Rectal smooth muscle tissue (tissue), 1 donor: Measurements from ENCODE around the gene CAND2.
A peak's percentile ranks its signal among the peaks of the same experiment; 100 is the strongest.
"Not testable (repeated sequence)": the region's sequence is repeated elsewhere in the genome, so short reads cannot be mapped to it uniquely, and the experiment has no call there.

Experiments
- H3K27ac ChIP-seq: one replicate; pipeline ENCODE4 v1.7.0; 2013; ENCODE audit warnings: low read depth, low read length, inconsistent platforms
- H3K27me3 ChIP-seq: one replicate; pipeline ENCODE4 v1.7.0; 2013; ENCODE audit warnings: low read length; ENCODE audit not compliant: control insufficient read depth, insufficient read depth
- H3K36me3 ChIP-seq: one replicate; pipeline ENCODE4 v1.7.0; 2013; ENCODE audit warnings: low read length; ENCODE audit not compliant: control insufficient read depth, insufficient read depth
- H3K4me1 ChIP-seq: one replicate; pipeline ENCODE4 v1.7.0; 2013; ENCODE audit warnings: low read length; ENCODE audit not compliant: control insufficient read depth, insufficient read depth
- H3K4me3 ChIP-seq: one replicate; pipeline ENCODE4 v1.7.0; 2013; ENCODE audit warnings: low read length
- H3K9ac ChIP-seq: one replicate; pipeline ENCODE4 v1.7.0; 2013; ENCODE audit warnings: low read length

The CAND2 gene

DNA sequence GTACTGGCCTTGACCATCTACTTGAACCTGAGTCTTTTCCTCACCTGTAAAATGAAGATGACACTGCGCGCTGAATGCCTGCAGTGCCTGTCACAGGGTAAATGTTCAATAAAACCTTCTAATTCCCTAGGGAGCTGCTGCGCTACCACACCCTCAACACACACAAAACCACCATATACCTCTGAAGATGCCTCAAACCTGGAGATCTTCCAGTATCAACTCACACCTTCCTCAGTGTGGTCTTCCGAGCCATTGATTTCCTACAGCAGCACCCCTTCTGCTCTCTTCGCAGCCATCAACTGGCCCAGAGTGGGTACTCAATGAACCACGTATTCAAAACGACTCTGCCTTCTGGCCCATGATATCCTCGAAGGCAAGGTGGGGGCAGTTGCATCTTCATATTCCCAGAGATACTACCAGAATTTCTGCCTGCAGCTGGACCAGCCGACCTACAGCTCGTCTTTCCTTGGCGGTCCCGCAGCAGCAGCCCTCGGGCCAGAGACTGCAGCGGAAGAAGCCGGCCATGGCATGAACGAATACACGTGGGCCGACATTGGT, 44.2 kb downstream of the CAND2 start:
- Histone ChIP-seq H3K27me3 (no peaks in the 10 kb centered on the region), H3K27ac (peak overlapping the region; percentile 93), H3K9ac (peak overlapping the region; percentile 69), H3K4me3 (peak overlapping the region; percentile 78), H3K36me3 (peaks cover 22% of the 10 kb centered on the region), H3K4me1 (peaks cover 12% of the 10 kb centered on the region)

DNA sequence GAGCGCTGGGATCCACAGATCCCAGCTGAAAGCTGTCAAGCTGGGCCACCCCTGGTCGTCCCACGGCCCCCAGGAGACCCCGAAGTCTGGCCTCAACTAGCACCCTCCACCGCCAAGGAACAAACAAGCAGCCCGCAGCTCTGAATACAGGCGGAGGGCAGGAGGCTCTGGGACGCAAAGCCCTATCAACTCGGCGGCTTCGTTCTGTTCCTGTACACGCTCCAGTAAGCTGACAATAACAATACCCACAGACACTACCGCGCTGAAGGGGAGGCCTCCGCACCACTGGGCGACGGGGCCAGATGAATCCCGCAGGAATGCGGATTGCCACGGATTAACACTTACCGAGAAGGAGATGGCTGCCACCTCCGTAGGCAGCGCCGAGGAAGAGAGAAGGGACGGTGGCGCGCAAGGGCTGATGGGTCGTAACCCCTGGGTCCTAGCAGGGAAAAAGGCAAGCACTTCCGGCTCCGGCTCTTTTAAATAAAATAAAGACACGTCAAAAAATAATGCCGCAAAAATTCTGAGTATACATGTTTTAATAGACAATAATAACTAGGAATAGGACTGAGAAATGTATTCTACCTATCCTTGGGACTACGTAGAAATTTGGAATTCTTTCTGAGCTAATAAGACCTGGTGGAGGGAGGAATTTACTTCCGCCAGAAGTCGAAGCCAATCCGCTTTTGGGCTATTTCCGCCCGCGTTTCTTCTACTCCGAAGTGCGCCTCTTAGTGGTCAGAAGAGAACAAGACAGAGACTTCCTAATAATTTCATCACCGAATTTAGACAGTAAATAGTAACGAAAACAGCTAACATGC, 44.9 kb downstream of the CAND2 start, which contains the start of gene RPL32:
Gene RPL32, minus strand, starts transcription at position 417 of the 821 bp plus-strand sequence. CDS start 1,328 bp downstream, outside the sequence.
- Histone ChIP-seq H3K9ac (peak within 1 kb of the TSS; percentile 69), H3K4me1 (peaks cover 12% of the 10 kb centered on the region), H3K27me3 (no peaks in the 10 kb centered on the region), H3K36me3 (peaks cover 16% of the 10 kb centered on the region), H3K27ac (peak within 1 kb of the TSS; percentile 93), H3K4me3 (peak within 1 kb of the TSS; percentile 78)

DNA sequence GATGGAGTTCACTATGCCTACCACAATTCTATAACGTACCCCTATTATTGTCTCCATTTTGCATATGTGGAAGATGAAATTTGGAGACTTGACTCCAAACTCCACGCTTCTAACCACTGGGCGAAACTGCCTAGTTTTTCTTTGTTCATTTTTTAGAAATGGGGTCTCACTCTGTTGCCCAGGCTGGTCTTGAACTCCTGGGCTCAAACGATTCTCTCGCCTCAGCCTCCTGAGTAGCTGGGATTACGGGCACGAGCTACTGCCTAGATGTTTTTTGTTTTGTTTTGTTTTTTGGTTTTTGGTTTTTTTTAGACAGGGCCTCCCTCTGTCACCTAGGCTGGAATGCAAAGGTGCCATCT, 45.5 kb downstream of the CAND2 start:
- H3K27me3 ChIP-seq = no peaks in the 10 kb centered on the region
- no peak overlapping the region for H3K9ac ChIP-seq
- H3K36me3 ChIP-seq = peaks cover 12% of the 10 kb centered on the region
- H3K4me1 ChIP-seq = peaks cover 12% of the 10 kb centered on the region
- H3K27ac ChIP-seq = peak overlapping the region; percentile 93
- peak overlapping the region; percentile 14 for H3K4me3 ChIP-seq

DNA sequence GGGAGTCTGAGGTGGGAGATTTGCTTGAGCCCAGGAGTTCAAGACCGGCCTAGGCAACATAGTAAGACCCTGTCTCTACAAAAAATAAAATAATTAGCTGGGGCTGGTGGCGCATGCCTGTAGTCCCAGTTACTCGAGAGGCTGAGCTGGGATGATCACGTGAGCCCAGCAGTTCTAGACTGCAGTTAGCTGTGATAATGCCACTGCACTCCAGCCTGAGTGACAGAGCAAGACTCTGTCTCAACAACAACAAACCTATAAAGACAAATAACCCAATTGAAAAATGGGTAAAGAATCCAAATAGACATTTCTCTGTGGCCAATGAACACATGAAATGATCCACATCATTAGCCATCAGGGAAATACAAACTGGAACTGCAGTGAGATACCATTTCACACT, 46.0 kb downstream of the CAND2 start:
- H3K27ac ChIP-seq = no peak overlapping the region
- no peak overlapping the region for H3K4me3 ChIP-seq
- H3K36me3 ChIP-seq = peaks cover 12% of the 10 kb centered on the region
- H3K27me3 ChIP-seq = no peaks in the 10 kb centered on the region
- H3K9ac ChIP-seq = no peak overlapping the region
- H3K4me1 ChIP-seq = peaks cover 12% of the 10 kb centered on the region

DNA sequence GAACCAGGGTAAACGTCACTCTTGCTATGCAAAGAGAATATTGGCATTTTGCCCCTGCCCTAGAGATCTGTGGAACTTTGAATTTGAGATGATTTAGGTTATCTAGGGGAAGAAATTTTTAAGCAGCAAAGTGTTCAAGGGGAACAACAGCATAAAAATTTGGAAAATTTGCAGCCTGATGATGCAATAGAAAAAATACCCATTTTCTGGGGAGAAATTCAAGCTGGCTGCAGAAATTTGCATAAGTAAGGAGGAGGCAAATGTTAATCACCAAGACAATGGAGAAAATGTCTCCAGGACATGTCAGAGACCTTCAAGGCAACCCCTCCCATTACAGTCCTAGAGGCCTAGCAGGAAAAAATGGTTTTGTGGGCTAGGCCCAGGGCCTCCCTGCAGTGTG, 49.3 kb downstream of the CAND2 start:
- H3K27ac ChIP-seq = no peak overlapping the region
- no peak overlapping the region for H3K9ac ChIP-seq
- no peaks in the 10 kb centered on the region for H3K36me3 ChIP-seq
- H3K4me1 ChIP-seq = no peaks in the 10 kb centered on the region
- no peaks in the 10 kb centered on the region for H3K27me3 ChIP-seq
- H3K4me3 ChIP-seq = no peak overlapping the region

DNA sequence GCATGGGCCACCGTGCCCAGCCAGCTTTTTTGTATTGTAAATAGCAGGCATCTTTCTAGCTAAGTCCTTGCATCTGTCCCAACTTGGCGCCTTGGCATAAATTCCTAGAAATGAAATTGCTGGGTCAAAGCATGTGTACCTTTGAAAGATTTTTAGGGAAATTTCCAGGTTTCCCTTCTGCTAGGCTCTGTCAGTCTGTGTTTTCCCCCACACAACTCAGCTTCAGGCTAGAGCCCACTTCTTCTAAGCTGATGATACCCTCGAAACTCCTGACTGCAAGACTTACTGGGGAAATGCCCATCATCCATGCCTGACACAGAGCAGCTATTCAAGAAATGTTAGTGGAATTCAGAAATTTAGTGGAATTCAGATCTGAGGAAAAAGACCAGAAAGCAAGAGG, 55.7 kb downstream of the CAND2 start:
- Histone ChIP-seq H3K27me3 (no peaks in the 10 kb centered on the region), H3K36me3 (no peaks in the 10 kb centered on the region), H3K9ac (no peak overlapping the region), H3K27ac (no peak overlapping the region), H3K4me3 (no peak overlapping the region), H3K4me1 (no peaks in the 10 kb centered on the region)

DNA sequence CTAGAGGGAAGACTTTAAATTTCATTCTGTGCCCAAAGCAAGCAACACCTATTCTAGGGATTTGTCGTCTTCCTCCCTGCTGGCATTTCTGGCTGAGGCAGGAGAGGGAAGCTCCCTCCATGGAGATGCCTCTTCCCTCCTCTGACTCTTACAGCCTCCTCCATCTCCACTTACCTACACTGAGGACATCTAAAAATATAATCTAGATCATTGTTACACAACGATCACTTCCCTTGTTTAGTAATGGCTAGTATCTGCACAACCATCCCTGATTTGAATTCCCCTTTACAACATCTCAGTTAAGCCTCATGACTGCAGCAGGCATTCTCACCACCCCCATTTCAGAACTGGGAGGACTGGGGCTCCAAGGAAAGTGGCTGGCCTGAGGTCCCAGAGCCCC, 57.4 kb downstream of the CAND2 start:
- H3K4me3 ChIP-seq, H3K9ac ChIP-seq, H3K36me3 ChIP-seq, H3K27me3 ChIP-seq, H3K4me1 ChIP-seq, H3K27ac ChIP-seq: not testable (repeated sequence)

DNA sequence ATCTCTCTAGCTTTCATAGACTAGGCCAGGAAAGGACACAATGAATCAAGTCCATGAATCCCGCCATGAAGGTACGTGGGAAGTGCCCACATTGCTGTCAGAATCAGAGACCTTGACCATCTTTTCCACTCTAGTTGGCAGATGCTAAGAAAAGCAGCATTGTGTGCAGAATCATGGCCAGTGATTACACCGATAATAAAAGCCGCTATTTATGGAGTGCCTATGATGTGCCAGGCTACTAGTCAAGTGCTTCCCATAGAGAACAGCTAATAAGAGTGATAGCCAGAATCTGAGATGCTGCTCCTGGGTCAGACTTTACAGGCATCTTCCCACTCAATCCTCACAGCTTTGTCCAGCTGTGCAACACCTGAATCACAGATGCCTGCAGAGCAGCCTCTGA, 58.1 kb downstream of the CAND2 start:
- no peaks in the 10 kb centered on the region for H3K27me3 ChIP-seq
- H3K27ac ChIP-seq = no peak overlapping the region
- H3K4me1 ChIP-seq = no peaks in the 10 kb centered on the region
- H3K4me3 ChIP-seq = no peak overlapping the region
- no peak overlapping the region for H3K9ac ChIP-seq
- no peaks in the 10 kb centered on the region for H3K36me3 ChIP-seq

DNA sequence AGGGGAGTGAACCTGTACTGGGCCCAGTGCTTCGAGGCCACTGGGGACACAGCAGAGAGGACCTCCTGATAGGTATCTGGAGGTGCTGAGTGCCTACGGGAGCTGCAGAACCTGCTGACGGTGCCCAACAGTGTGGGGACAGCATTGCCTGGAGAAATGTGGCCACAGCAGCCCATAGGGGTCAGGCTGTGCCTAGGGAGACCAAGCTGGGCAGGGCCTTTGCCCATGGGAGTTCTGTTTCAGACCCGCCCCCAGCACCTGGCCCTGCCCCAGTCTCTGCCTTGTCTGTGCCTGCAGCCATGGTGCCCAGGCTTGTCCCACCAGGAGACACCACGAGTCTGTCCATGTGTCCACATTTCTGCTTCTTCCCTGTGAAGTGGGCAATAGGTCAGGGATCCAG, 60.1 kb downstream of the CAND2 start:
- H3K36me3 ChIP-seq = no peaks in the 10 kb centered on the region
- H3K9ac ChIP-seq = no peak overlapping the region
- H3K4me3 ChIP-seq = no peak overlapping the region
- H3K27ac ChIP-seq = no peak overlapping the region
- H3K27me3 ChIP-seq = no peaks in the 10 kb centered on the region
- H3K4me1 ChIP-seq = no peaks in the 10 kb centered on the region

DNA sequence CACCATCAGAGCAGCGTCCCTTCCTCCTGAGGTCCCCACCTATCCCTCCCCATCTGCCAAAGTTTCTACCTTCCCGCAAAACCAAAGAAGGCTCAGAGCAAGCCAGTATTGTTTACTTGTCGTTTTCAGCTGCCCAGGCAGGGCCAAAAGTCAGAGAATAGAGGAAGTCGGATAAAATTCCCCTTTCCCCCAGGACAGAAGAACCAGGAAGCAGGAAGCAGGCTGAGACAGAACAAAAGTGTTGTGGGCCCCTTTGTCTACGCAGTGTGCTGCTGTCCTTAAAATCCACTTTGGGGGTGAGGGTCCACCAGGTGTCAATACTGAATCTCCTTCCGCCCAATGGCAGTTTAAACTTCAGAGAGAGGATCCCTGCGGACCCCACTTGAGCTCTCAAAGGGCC, 63.4 kb downstream of the CAND2 start:
- Histone ChIP-seq H3K36me3 (no peaks in the 10 kb centered on the region), H3K27me3 (no peaks in the 10 kb centered on the region), H3K9ac (no peak overlapping the region), H3K4me3 (no peak overlapping the region), H3K4me1 (no peaks in the 10 kb centered on the region), H3K27ac (no peak overlapping the region)

DNA sequence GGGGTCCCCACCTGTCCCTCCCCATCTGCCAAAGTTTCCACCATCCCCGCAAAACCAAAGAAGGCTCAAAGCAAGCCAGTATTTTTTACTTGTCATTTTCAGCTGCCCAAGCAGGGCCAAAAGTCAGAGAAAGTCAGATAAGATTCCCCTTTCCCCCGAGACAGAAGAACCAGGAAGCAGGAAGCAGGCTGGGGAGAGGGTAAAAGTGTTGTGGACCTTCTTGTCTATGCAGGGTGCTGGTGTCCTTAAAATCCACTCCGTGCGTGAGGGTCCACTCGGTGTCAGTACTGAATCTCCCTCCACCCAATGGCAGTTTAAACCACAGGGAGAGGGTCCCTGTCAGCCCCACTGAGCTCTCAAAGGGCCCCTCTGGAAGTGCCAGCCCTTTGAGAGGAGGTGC, 65.1 kb downstream of the CAND2 start:
- Histone ChIP-seq H3K4me3 (no peak overlapping the region), H3K9ac (no peak overlapping the region), H3K27ac (no peak overlapping the region), H3K27me3 (no peaks in the 10 kb centered on the region), H3K4me1 (no peaks in the 10 kb centered on the region), H3K36me3 (no peaks in the 10 kb centered on the region)

DNA sequence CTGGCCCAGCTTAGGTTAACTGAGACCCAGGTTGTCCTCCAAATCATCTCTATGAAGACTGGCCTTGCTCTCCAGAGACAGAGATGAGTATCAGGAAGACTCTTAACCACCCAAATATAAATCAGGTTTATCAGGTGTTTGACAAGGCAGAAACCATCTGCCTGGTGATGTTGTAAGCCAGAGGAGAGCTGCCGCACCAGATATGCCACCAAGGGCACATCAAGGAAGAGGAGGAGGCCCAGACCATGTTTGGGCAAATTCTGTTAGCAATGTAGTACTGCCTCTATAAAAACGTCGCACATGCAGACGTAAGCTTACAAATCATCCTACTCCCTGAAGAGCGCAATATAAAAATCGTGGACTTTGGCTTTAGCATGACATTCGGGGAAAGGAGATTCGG, 65.9 kb downstream of the CAND2 start:
- no peak overlapping the region for H3K4me3 ChIP-seq
- no peak overlapping the region for H3K27ac ChIP-seq
- H3K27me3 ChIP-seq = no peaks in the 10 kb centered on the region
- no peaks in the 10 kb centered on the region for H3K4me1 ChIP-seq
- no peak overlapping the region for H3K9ac ChIP-seq
- H3K36me3 ChIP-seq = no peaks in the 10 kb centered on the region

DNA sequence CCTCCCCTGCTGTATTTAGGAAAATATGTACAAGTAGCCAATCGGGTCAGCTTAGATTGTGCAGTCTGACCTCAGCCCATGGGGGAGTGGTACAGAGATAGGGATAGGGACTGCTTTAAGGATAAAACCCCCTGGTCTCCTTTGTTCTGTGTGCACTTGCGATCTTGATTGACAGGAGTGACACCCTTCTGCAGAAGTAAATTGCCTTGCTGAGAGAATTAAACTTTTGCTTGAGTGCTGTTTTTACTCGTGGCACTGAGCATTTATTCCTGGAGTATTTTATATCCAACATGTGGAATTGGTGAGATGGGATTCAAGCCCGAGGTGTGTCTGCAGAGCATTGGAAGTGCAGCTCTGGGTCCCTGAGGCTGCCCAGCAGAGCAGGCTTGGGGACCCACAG, 68.8 kb downstream of the CAND2 start:
- Histone ChIP-seq H3K4me3 (no peak overlapping the region), H3K4me1 (no peaks in the 10 kb centered on the region), H3K27ac (no peak overlapping the region), H3K36me3 (no peaks in the 10 kb centered on the region), H3K27me3 (peaks cover 2% of the 10 kb centered on the region), H3K9ac (no peak overlapping the region)
